ENCODE results near the gene DCUN1D3. TPM values are rescaled to one million over a fixed set of nuclear protein-coding genes. Genes with fewer than 3 reads are reported as not detected.
"Not testable (repeated sequence)": the region's sequence is repeated elsewhere in the genome, so short reads cannot be mapped to it uniquely, and the experiment has no call there.

DCUN1D3 gene
- total and polyA plus RNA-seq, 8 donors: 3.7 to 7.7 (median 6.5) TPM

DNA sequence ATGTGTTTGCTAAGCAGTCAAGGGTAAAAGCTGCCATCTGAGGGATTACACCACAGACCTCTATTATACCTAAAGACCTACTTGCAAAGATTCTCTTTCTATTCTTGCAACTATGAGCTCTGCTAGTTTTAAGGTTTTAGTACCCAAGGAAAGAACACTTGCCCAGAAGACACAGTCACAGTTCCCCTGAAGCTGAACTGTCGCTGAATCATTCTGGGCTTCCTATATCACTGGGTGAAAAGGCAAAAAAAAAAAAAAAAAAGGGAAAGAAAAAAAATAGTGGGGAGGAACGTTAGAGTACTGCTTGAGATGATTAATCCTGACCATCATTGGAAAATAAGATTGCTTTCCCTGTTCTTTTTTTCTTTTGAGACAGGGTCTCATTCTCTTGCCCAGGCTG is 38.3 kb upstream of the DCUN1D3 start:
- Histone ChIP-seq H3K9me3 (no peaks in the 10 kb centered on the region), H3K36me3 (no peaks in the 10 kb centered on the region), H3K27ac (no peak overlapping the region), H3K4me1 (no peaks in the 10 kb centered on the region), H3K4me3 (no peak overlapping the region), H3K27me3 (no peaks in the 10 kb centered on the region)
- 60 to 69% methylated on average over 2 of the region's 2 CpGs for WGBS, 2 donors
- TF ChIP-seq, protein P1, sequence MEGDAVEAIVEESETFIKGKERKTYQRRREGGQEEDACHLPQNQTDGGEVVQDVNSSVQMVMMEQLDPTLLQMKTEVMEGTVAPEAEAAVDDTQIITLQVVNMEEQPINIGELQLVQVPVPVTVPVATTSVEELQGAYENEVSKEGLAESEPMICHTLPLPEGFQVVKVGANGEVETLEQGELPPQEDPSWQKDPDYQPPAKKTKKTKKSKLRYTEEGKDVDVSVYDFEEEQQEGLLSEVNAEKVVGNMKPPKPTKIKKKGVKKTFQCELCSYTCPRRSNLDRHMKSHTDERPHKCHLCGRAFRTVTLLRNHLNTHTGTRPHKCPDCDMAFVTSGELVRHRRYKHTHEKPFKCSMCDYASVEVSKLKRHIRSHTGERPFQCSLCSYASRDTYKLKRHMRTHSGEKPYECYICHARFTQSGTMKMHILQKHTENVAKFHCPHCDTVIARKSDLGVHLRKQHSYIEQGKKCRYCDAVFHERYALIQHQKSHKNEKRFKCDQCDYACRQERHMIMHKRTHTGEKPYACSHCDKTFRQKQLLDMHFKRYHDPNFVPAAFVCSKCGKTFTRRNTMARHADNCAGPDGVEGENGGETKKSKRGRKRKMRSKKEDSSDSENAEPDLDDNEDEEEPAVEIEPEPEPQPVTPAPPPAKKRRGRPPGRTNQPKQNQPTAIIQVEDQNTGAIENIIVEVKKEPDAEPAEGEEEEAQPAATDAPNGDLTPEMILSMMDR (IDR thresholded peaks at IDR 0.05): no peak
- no peak for DNase-seq
- no peak for FAIRE-seq
- ATAC-seq: no peak
- intact Hi-C loops (cut with DNase I): no loop called here

GRCh38 chr16:20937736-20938135 is 37.6 kb upstream of the DCUN1D3 start:
- Histone ChIP-seq H3K27ac (no peak overlapping the region), H3K4me3 (no peak overlapping the region), H3K4me1 (no peaks in the 10 kb centered on the region), H3K9me3 (no peaks in the 10 kb centered on the region), H3K36me3 (no peaks in the 10 kb centered on the region), H3K27me3 (no peaks in the 10 kb centered on the region)
- WGBS, 2 donors: 44 to 53% methylated on average over 6 of the region's 6 CpGs
- ATAC-seq: no peak
- intact Hi-C loops (cut with DNase I): no loop called here
- DNase-seq: no peak
- no peak for FAIRE-seq
- TF ChIP-seq, protein P1 (IDR thresholded peaks at IDR 0.05): no peak

DNA sequence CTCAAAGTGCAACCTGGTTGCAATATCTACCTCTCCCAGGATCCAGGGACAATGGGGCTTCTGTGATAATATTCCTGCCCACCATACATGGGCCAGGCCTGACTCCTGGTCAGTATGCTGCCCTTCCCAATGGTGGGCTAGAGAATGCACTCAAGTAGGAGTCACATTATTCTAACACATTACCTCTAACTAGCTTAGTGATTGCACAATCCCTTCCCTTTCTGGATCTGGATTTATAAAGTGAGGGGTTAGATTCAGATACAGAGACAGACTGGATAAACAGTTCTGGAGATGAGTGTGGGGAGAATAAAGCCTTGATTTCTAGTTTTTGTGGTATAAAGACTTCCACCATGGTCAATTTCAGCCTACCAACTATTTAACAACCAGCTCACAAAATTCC is 33.4 kb upstream of the DCUN1D3 start:
- TF ChIP-seq, protein P1 (IDR thresholded peaks at IDR 0.05): no peak
- no peaks in the 10 kb centered on the region for H3K4me1 ChIP-seq
- no peak for DNase-seq
- no peak overlapping the region for H3K4me3 ChIP-seq
- no peak for ATAC-seq
- H3K27me3 ChIP-seq: no peaks in the 10 kb centered on the region
- FAIRE-seq: no peak
- no peaks in the 10 kb centered on the region for H3K9me3 ChIP-seq
- H3K36me3 ChIP-seq: no peaks in the 10 kb centered on the region
- no peak overlapping the region for H3K27ac ChIP-seq
- intact Hi-C loops (cut with DNase I): no loop called here

DNA sequence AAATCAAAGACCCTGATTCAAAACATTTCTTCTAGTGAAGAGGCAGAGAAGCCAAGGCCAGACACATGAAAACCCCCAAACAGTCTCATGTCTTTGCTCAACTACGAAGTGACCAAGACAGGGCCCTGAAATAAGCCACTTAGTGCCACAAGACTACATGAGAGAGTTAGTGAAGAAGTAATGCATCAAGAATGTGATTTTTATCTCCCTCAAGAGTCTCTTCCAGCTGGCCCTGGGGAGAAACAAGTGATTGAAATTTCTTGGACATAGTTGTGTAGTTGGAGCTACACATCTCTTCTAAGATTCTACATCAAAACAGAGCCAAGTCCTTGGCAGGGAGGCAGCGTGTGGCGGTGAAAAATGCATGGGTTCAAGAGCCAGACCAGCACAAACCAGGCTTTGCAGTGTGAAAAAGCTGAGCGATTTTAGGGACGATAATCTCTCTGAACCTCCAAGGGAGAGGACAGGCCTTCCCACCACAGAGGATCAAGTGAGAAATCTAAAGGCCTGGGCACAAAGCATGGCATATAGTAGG is 31.0 kb upstream of the DCUN1D3 start:
- Histone ChIP-seq H3K9me3 (no peaks in the 10 kb centered on the region), H3K4me3 (no peak overlapping the region), H3K27me3 (no peaks in the 10 kb centered on the region), H3K27ac (no peak overlapping the region), H3K36me3 (no peaks in the 10 kb centered on the region), H3K4me1 (no peaks in the 10 kb centered on the region)
- 84 to 88% methylated on average over 5 of the region's 5 CpGs for WGBS, 2 donors
- FAIRE-seq: no peak
- TF ChIP-seq, protein P1 (IDR thresholded peaks at IDR 0.05): no peak
- intact Hi-C loops (cut with DNase I): no loop called here
- DNase-seq: no peak
- no peak for ATAC-seq

GRCh38 chr16:20930365-20930690 is 30.2 kb upstream of the DCUN1D3 start:
- FAIRE-seq (no peak), DNase-seq (no peak), ATAC-seq (no peak)
- intact Hi-C loops (cut with DNase I): no loop called here
- WGBS, 2 donors: 97% methylated on average over 1 of the region's 1 CpG
- TF ChIP-seq, protein P1 (IDR thresholded peaks at IDR 0.05): no peak
- Histone ChIP-seq H3K4me3 (no peak overlapping the region), H3K27me3 (no peaks in the 10 kb centered on the region), H3K9me3 (no peaks in the 10 kb centered on the region), H3K27ac (no peak overlapping the region), H3K36me3 (no peaks in the 10 kb centered on the region), H3K4me1 (no peaks in the 10 kb centered on the region)

- intact Hi-C loops (cut with DNase I); H3K27me3 ChIP-seq; H3K27ac ChIP-seq; H3K4me1 ChIP-seq; DNase-seq; H3K9me3 ChIP-seq; H3K36me3 ChIP-seq; H3K4me3 ChIP-seq; FAIRE-seq: not testable (repeated sequence)
- 74 to 78% methylated on average over 10 of the region's 10 CpGs for WGBS, 2 donors
- peak in 2 of 4 donors; percentile 29 to 31 for ATAC-seq
Measured at GRCh38 chr16:20929676-20930364, 29.7 kb upstream of the DCUN1D3 start.
